A549 (cell line): ENCODE results near the gene HDHD2.

Experiments used
- CHD4 ChIP-seq: fragments of 200-600 bp; sonication (generic); IDR thresholded peaks from 2 replicates; pipeline ENCODE4 v1.6.1; 2016; ENCODE audit warnings: antibody characterized with exemption, mild to moderate bottlenecking, borderline replicate concordance
- EP300 ChIP-seq, 2 experiments: fragments of >200 bp; sonication (Bioruptor Twin); formaldehyde crosslinking; IDR thresholded peaks; 2 replicates in 1 of 2; 3 replicates in 1 of 2; pipeline ENCODE4 v1.6.1; 2016 to 2017
- FOSB ChIP-seq: fragments of 250-450 bp; sonication (Bioruptor Pico); IDR thresholded peaks from 2 replicates; pipeline ENCODE4 v1.5.0; 2020; ENCODE audit warnings: mild to moderate bottlenecking, moderate library complexity
- HDAC2 ChIP-seq: fragments of 200-600 bp; sonication (generic); IDR thresholded peaks from 2 replicates; pipeline ENCODE4 v1.6.1; 2016
- MAFK ChIP-seq: fragments of 450-650 bp; IDR thresholded peaks from 2 replicates; pipeline ENCODE4 v1.6.1; 2014; ENCODE audit not compliant: partially characterized antibody
- MYC ChIP-seq: IDR thresholded peaks from 2 replicates; pipeline ENCODE4 v1.6.1; 2012; ENCODE audit warnings: mild to moderate bottlenecking, inconsistent platforms, low read length, improper control_type of control experiment, borderline replicate concordance
- POLR2A ChIP-seq: IDR thresholded peaks from 2 replicates; pipeline ENCODE4 v1.6.1; 2012; ENCODE audit warnings: mild to moderate bottlenecking, low read length
- USF2 ChIP-seq: fragments of 450-650 bp; IDR thresholded peaks from 2 replicates; pipeline ENCODE4 v1.6.1; 2014; ENCODE audit warnings: antibody characterized with exemption
- TF ChIP-seq, protein P1 (sequence below): fragments of >200 bp; sonication (Bioruptor Twin); formaldehyde crosslinking; IDR thresholded peaks from 3 replicates; pipeline ENCODE4 v1.5.1; 2016
- TF ChIP-seq, protein P2 (sequence below): fragments of 250-450 bp; sonication (Bioruptor Pico); IDR thresholded peaks from 2 replicates; pipeline ENCODE4 v1.5.0; 2020; ENCODE audit warnings: low read depth, mild to moderate bottlenecking, moderate library complexity
- TF ChIP-seq, protein P3 (sequence below): fragments of 150-350 bp; IDR thresholded peaks from 2 replicates; pipeline ENCODE4 v1.6.1; 2014; ENCODE audit warnings: low read depth, mild to moderate bottlenecking, low read length

DNA sequence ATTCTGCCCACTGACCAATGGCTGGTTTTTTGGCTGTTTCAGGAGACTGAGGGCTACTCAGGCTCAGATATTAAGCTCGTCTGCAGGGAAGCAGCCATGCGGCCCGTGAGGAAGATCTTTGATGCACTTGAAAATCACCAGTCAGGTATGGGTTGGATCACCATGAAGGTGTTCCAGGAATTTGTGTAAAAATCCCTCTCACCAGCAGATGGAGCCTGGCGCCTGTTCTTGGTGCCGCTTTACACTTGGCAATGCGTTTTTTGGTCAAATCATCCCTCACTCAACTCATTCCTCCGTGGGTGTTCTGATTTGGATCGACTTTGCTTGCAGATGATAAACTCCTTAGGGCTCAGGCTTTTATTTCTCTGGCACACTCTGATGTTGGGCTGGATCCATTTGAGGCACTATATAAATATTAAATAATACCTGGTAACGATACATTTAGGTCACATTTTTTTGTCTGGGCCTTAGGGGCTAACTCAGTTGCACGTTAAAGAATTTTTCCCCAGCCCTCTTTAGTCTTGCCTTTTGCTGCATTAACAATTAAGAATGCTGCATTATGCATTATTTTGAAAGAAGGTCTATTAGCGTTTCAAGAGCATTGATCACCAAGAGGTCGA, 50.0 kb downstream of the HDHD2 start:
- TF ChIP-seq, protein P1, sequence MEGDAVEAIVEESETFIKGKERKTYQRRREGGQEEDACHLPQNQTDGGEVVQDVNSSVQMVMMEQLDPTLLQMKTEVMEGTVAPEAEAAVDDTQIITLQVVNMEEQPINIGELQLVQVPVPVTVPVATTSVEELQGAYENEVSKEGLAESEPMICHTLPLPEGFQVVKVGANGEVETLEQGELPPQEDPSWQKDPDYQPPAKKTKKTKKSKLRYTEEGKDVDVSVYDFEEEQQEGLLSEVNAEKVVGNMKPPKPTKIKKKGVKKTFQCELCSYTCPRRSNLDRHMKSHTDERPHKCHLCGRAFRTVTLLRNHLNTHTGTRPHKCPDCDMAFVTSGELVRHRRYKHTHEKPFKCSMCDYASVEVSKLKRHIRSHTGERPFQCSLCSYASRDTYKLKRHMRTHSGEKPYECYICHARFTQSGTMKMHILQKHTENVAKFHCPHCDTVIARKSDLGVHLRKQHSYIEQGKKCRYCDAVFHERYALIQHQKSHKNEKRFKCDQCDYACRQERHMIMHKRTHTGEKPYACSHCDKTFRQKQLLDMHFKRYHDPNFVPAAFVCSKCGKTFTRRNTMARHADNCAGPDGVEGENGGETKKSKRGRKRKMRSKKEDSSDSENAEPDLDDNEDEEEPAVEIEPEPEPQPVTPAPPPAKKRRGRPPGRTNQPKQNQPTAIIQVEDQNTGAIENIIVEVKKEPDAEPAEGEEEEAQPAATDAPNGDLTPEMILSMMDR = peak; percentile 66
- TF ChIP-seq HDAC2 (no peak), FOSB (CRISPR knock-in tag) (no peak), MYC (no peak), EP300 (IDR thresholded peaks at IDR 0.05) (no peak), MAFK (no peak), POLR2A (no peak), CHD4 (no peak), USF2 (no peak)
- TF ChIP-seq, protein P2, sequence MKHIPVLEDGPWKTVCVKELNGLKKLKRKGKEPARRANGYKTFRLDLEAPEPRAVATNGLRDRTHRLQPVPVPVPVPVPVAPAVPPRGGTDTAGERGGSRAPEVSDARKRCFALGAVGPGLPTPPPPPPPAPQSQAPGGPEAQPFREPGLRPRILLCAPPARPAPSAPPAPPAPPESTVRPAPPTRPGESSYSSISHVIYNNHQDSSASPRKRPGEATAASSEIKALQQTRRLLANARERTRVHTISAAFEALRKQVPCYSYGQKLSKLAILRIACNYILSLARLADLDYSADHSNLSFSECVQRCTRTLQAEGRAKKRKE (CRISPR knock-in tag) = no peak
- TF ChIP-seq, protein P3, sequence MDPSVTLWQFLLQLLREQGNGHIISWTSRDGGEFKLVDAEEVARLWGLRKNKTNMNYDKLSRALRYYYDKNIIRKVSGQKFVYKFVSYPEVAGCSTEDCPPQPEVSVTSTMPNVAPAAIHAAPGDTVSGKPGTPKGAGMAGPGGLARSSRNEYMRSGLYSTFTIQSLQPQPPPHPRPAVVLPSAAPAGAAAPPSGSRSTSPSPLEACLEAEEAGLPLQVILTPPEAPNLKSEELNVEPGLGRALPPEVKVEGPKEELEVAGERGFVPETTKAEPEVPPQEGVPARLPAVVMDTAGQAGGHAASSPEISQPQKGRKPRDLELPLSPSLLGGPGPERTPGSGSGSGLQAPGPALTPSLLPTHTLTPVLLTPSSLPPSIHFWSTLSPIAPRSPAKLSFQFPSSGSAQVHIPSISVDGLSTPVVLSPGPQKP = no peak
